Activated CD4-positive, alpha-beta memory T cell treated with anti-CD3 and anti-CD28 coated beads for 36 hours (primary cell): Measurements from ENCODE around the gene SMYD3. TPM values are rescaled to one million over a fixed set of nuclear protein-coding genes. Genes with fewer than 3 reads are reported as not detected.

Experiments used
- CTCF ChIA-PET: fragments of 350-600 bp; sonication (Branson Sonifier 250); formaldehyde crosslinking; loops from one replicate; lab custom pipeline; 2021; ENCODE audit warnings: antibody characterized with exemption, inconsistent platforms; lab: Charles Lee
- POLR2A ChIA-PET: fragments of 350-600 bp; sonication (Branson Sonifier 250); formaldehyde crosslinking; loops from one replicate; lab custom pipeline; 2021; ENCODE audit warnings: antibody characterized with exemption; lab: Charles Lee
- DNase-seq: peaks from one replicate; pipeline ENCODE4 v3.0.0-alpha.2; 2020
- H3K27ac Mint-ChIP-seq: one replicate; pipeline ENCODE4 v1.8.0; 2021; ENCODE audit warnings: mixed read lengths
- H3K27me3 Mint-ChIP-seq: one replicate; pipeline ENCODE4 v1.8.0; 2021; ENCODE audit warnings: mixed read lengths
- H3K36me3 Mint-ChIP-seq: one replicate; pipeline ENCODE4 v1.8.0; 2021; ENCODE audit warnings: mixed read lengths
- H3K4me1 Mint-ChIP-seq: one replicate; pipeline ENCODE4 v1.8.0; 2021; ENCODE audit warnings: low read depth, mixed read lengths
- H3K4me3 Mint-ChIP-seq: one replicate; pipeline ENCODE4 v1.8.0; 2021; ENCODE audit warnings: mild to moderate bottlenecking, mixed read lengths
- H3K9me3 Mint-ChIP-seq: one replicate; pipeline ENCODE4 v1.8.0; 2021; ENCODE audit warnings: mixed read lengths
- intact Hi-C: fragments of 100-400 bp; cut with micrococcal nuclease; formaldehyde crosslinking; loops from one replicate; pipeline ENCODE4 v1.15.1; 2023
- total RNA-seq, 2 experiments: library from RNA; stranded (reverse); gene quantifications; one replicate each; pipeline ENCODE4 v1.2.3, GENCODE V29; 2021

The SMYD3 gene
- total RNA-seq, 2 experiments from 2014 or later, result 16.6 to 20.2 TPM

- no peak for DNase-seq
- no peaks in the 10 kb centered on the region for H3K4me1 Mint-ChIP-seq
- ChIA-PET POLR2A (no interaction called here), CTCF (no interaction called here)
- peaks cover 11% of the 10 kb centered on the region for H3K36me3 Mint-ChIP-seq
- H3K27me3 Mint-ChIP-seq, result no peaks in the 10 kb centered on the region
- no peak overlapping the region for H3K4me3 Mint-ChIP-seq
- H3K27ac Mint-ChIP-seq, result no peak overlapping the region
- no peaks in the 10 kb centered on the region for H3K9me3 Mint-ChIP-seq
- intact Hi-C loops, result no loop called here
Measured at GRCh38 chr1:245903851-245904250, 603.2 kb downstream of the SMYD3 start.

GRCh38 chr1:245901565-245901964 is 605.5 kb downstream of the SMYD3 start:
- Mint-ChIP-seq H3K27me3 (no peaks in the 10 kb centered on the region), H3K9me3 (no peaks in the 10 kb centered on the region), H3K36me3 (peaks cover 11% of the 10 kb centered on the region), H3K4me1 (no peaks in the 10 kb centered on the region), H3K27ac (no peak overlapping the region), H3K4me3 (no peak overlapping the region)
- ChIA-PET CTCF (no interaction called here), POLR2A (no interaction called here)
- no peak for DNase-seq
- intact Hi-C loops, result no loop called here

GRCh38 chr1:245901037-245901436 is 606.0 kb downstream of the SMYD3 start:
- H3K36me3 Mint-ChIP-seq, result peaks cover 14% of the 10 kb centered on the region
- intact Hi-C loops, result no loop called here
- no peaks in the 10 kb centered on the region for H3K27me3 Mint-ChIP-seq
- no peak for DNase-seq
- H3K4me3 Mint-ChIP-seq, result no peak overlapping the region
- POLR2A ChIA-PET, result no interaction called here
- no peaks in the 10 kb centered on the region for H3K9me3 Mint-ChIP-seq
- no peak overlapping the region for H3K27ac Mint-ChIP-seq
- no peaks in the 10 kb centered on the region for H3K4me1 Mint-ChIP-seq
- CTCF ChIA-PET, result no interaction called here

GRCh38 chr1:245898581-245898980 is 608.5 kb downstream of the SMYD3 start:
- intact Hi-C loops, result no loop called here
- Mint-ChIP-seq H3K9me3 (peaks cover 10% of the 10 kb centered on the region), H3K36me3 (peaks cover 27% of the 10 kb centered on the region), H3K27me3 (no peaks in the 10 kb centered on the region), H3K4me1 (no peaks in the 10 kb centered on the region), H3K4me3 (no peak overlapping the region), H3K27ac (no peak overlapping the region)
- CTCF ChIA-PET, result no interaction called here
- POLR2A ChIA-PET, result no interaction called here
- no peak for DNase-seq

- H3K36me3 Mint-ChIP-seq, result peaks cover 30% of the 10 kb centered on the region
- no peak for DNase-seq
- ChIA-PET CTCF (no interaction called here), POLR2A (no interaction called here)
- H3K9me3 Mint-ChIP-seq, result peaks cover 16% of the 10 kb centered on the region
- H3K27me3 Mint-ChIP-seq, result no peaks in the 10 kb centered on the region
- intact Hi-C loops, result no loop called here
- H3K4me1 Mint-ChIP-seq, result no peaks in the 10 kb centered on the region
- H3K27ac Mint-ChIP-seq, result no peak overlapping the region
- no peak overlapping the region for H3K4me3 Mint-ChIP-seq
Measured at GRCh38 chr1:245896258-245896657, 610.8 kb downstream of the SMYD3 start.

GRCh38 chr1:245895455-245895959 is 611.6 kb downstream of the SMYD3 start:
- no peak for DNase-seq
- Mint-ChIP-seq H3K4me1 (no peaks in the 10 kb centered on the region), H3K4me3 (no peak overlapping the region), H3K27me3 (no peaks in the 10 kb centered on the region), H3K27ac (no peak overlapping the region), H3K36me3 (peaks cover 33% of the 10 kb centered on the region), H3K9me3 (peaks cover 16% of the 10 kb centered on the region)
- CTCF ChIA-PET, result no interaction called here
- POLR2A ChIA-PET, result no interaction called here
- intact Hi-C loops, result no loop called here

GRCh38 chr1:245894843-245895242 is 612.2 kb downstream of the SMYD3 start:
- H3K36me3 Mint-ChIP-seq, result peaks cover 31% of the 10 kb centered on the region
- intact Hi-C loops, result no loop called here
- no peak for DNase-seq

GRCh38 chr1:245893025-245893424 is 614.1 kb downstream of the SMYD3 start:
- DNase-seq, result no peak
- ChIA-PET POLR2A (no interaction called here), CTCF (no interaction called here)
- intact Hi-C loops, result no loop called here
- H3K4me3 Mint-ChIP-seq, result no peak overlapping the region
- peaks cover 22% of the 10 kb centered on the region for H3K9me3 Mint-ChIP-seq
- H3K27ac Mint-ChIP-seq, result no peak overlapping the region
- H3K4me1 Mint-ChIP-seq, result no peaks in the 10 kb centered on the region
- peaks cover 30% of the 10 kb centered on the region for H3K36me3 Mint-ChIP-seq
- H3K27me3 Mint-ChIP-seq, result no peaks in the 10 kb centered on the region

More at GRCh38 chr1:245894843-245895242, 612.2 kb downstream of the SMYD3 start:
- Mint-ChIP-seq H3K27me3 (no peaks in the 10 kb centered on the region), H3K27ac (no peak overlapping the region), H3K4me1 (no peaks in the 10 kb centered on the region), H3K9me3 (peaks cover 18% of the 10 kb centered on the region), H3K4me3 (no peak overlapping the region)
- POLR2A ChIA-PET, result no interaction called here
- CTCF ChIA-PET, result no interaction called here

GRCh38 chr1:245888809-245889208 is 618.3 kb downstream of the SMYD3 start:
- no peak for DNase-seq
- Mint-ChIP-seq H3K27me3 (no peaks in the 10 kb centered on the region), H3K4me1 (no peaks in the 10 kb centered on the region), H3K27ac (no peak overlapping the region), H3K9me3 (peaks cover 15% of the 10 kb centered on the region), H3K36me3 (peaks cover 29% of the 10 kb centered on the region), H3K4me3 (no peak overlapping the region)
- ChIA-PET CTCF (interaction anchor here (0.6 to 2.0 kb wide), 12 partner anchors 36 to 736 kb away, joined by 3 to 10 read pairs (median 3); no protein-coding TSS in a partner anchor), POLR2A (no interaction called here)
- intact Hi-C loops, result loop anchor here (1.0 to 10.0 kb wide), 2 partner anchors 114 to 734 kb away; partner anchors contain the start of gene KIF26B

- Mint-ChIP-seq H3K9me3 (peaks cover 7% of the 10 kb centered on the region), H3K27ac (no peak overlapping the region), H3K36me3 (peaks cover 22% of the 10 kb centered on the region), H3K27me3 (no peaks in the 10 kb centered on the region), H3K4me1 (no peaks in the 10 kb centered on the region), H3K4me3 (no peak overlapping the region)
- POLR2A ChIA-PET, result no interaction called here
- DNase-seq, result no peak
- CTCF ChIA-PET, result interaction anchor here (1.6 to 2.0 kb wide), 2 partner anchors 116 to 118 kb away, joined by 6 to 10 read pairs; no protein-coding TSS in a partner anchor
- intact Hi-C loops, result loop anchor here (10.0 kb wide), 1 partner anchor 733 kb away; the partner anchor contains the start of gene KIF26B
Measured at GRCh38 chr1:245887829-245888228, 619.2 kb downstream of the SMYD3 start.

- POLR2A ChIA-PET, result no interaction called here
- intact Hi-C loops, result loop anchor here (10.0 kb wide), 1 partner anchor 727 kb away; the partner anchor contains the start of gene KIF26B
- no peak for DNase-seq
- Mint-ChIP-seq H3K36me3 (peaks cover 14% of the 10 kb centered on the region), H3K4me1 (no peaks in the 10 kb centered on the region), H3K27me3 (no peaks in the 10 kb centered on the region), H3K9me3 (no peaks in the 10 kb centered on the region), H3K4me3 (no peak overlapping the region), H3K27ac (no peak overlapping the region)
- CTCF ChIA-PET, result interaction anchor here (0.6 kb wide), 1 partner anchor 131 kb away, joined by 3 read pairs; no protein-coding TSS in a partner anchor
Measured at GRCh38 chr1:245881767-245882391, 625.2 kb downstream of the SMYD3 start.

GRCh38 chr1:245880754-245881403 is 626.2 kb downstream of the SMYD3 start:
- ChIA-PET POLR2A (no interaction called here), CTCF (no interaction called here)
- DNase-seq, result no peak
- Mint-ChIP-seq H3K27me3 (no peaks in the 10 kb centered on the region), H3K9me3 (no peaks in the 10 kb centered on the region), H3K4me1 (no peaks in the 10 kb centered on the region), H3K4me3 (no peak overlapping the region), H3K27ac (no peak overlapping the region), H3K36me3 (peaks cover 11% of the 10 kb centered on the region)
- intact Hi-C loops, result loop anchor here (10.0 kb wide), 1 partner anchor 726 kb away; the partner anchor contains the start of gene KIF26B
